ENCODE results near the gene SMG1.

The SMG1 gene

GRCh38 chr16:18953547-18953946 is 27.3 kb upstream of the SMG1 start:
- H4K20me1 ChIP-seq (ENCODE audit: insufficient read depth, low read length): no peaks in the 10 kb centered on the region
- H3K27ac ChIP-seq (ENCODE audit: low read length): no peak overlapping the region
- no peaks in the 10 kb centered on the region for H3K9me3 ChIP-seq (replicated peaks; ENCODE audit: insufficient read depth, low read length)
- DNase-seq: no peak
- no peak overlapping the region for H3K4me2 ChIP-seq (ENCODE audit: low read depth, low read length)
- no peaks in the 10 kb centered on the region for H3K27me3 ChIP-seq (replicated peaks; ENCODE audit: insufficient read depth, low read length)
- no peak for TF ChIP-seq EZH2phosphoT487 (IDR thresholded peaks at IDR 0.05; ENCODE audit: low read length)
- TF ChIP-seq EZH2 (optimal IDR thresholded peaks at IDR 0.05; ENCODE audit: low read depth, low read length): no peak
- no peak for TF ChIP-seq CTCF (IDR thresholded peaks at IDR 0.05; ENCODE audit: low read length)
- no peak overlapping the region for H3K4me3 ChIP-seq (ENCODE audit: low read length)
- no peak overlapping the region for H3K9ac ChIP-seq (ENCODE audit: low read length)
- no peaks in the 10 kb centered on the region for H3K36me3 ChIP-seq (replicated peaks; ENCODE audit: insufficient read depth, low read length)
- no peaks in the 10 kb centered on the region for H3K79me2 ChIP-seq (ENCODE audit: low read length)
- H2AFZ ChIP-seq (ENCODE audit: low read length): no peak overlapping the region
- no peaks in the 10 kb centered on the region for H3K9me2 ChIP-seq (replicated peaks; ENCODE audit: insufficient read depth, low read length)
- no peaks in the 10 kb centered on the region for H3F3A ChIP-seq (ENCODE audit: insufficient read depth, low read length)
- no peaks in the 10 kb centered on the region for H3K4me1 ChIP-seq (ENCODE audit: low read length)

- H3K36me3 ChIP-seq (replicated peaks; ENCODE audit: insufficient read depth, low read length): no peaks in the 10 kb centered on the region
- H3F3A ChIP-seq (ENCODE audit: insufficient read depth, low read length): no peaks in the 10 kb centered on the region
- H3K9ac ChIP-seq (ENCODE audit: low read length): no peak overlapping the region
- no peak for TF ChIP-seq EZH2 (optimal IDR thresholded peaks at IDR 0.05; ENCODE audit: low read depth, low read length)
- no peak for TF ChIP-seq CTCF (IDR thresholded peaks at IDR 0.05; ENCODE audit: low read length)
- TF ChIP-seq EZH2phosphoT487 (IDR thresholded peaks at IDR 0.05; ENCODE audit: low read length): no peak
- H3K27me3 ChIP-seq (replicated peaks; ENCODE audit: insufficient read depth, low read length): no peaks in the 10 kb centered on the region
- H3K79me2 ChIP-seq (ENCODE audit: low read length): no peaks in the 10 kb centered on the region
- no peak overlapping the region for H3K27ac ChIP-seq (ENCODE audit: low read length)
- no peaks in the 10 kb centered on the region for H3K9me3 ChIP-seq (replicated peaks; ENCODE audit: insufficient read depth, low read length)
- no peak for DNase-seq
- H3K4me1 ChIP-seq (ENCODE audit: low read length): no peaks in the 10 kb centered on the region
- H3K4me2 ChIP-seq (ENCODE audit: low read depth, low read length): no peak overlapping the region
- H4K20me1 ChIP-seq (ENCODE audit: insufficient read depth, low read length): no peaks in the 10 kb centered on the region
- no peak overlapping the region for H2AFZ ChIP-seq (ENCODE audit: low read length)
- no peak overlapping the region for H3K4me3 ChIP-seq (ENCODE audit: low read length)
- no peaks in the 10 kb centered on the region for H3K9me2 ChIP-seq (replicated peaks; ENCODE audit: insufficient read depth, low read length)
Observed at GRCh38 chr16:18950469-18951185, 24.4 kb upstream of the SMG1 start.

GRCh38 chr16:18948372-18949020 is 22.3 kb upstream of the SMG1 start:
- H3K79me2 ChIP-seq (ENCODE audit: low read length): no peaks in the 10 kb centered on the region
- H3F3A ChIP-seq (ENCODE audit: insufficient read depth, low read length): no peaks in the 10 kb centered on the region
- H2AFZ ChIP-seq (ENCODE audit: low read length): no peak overlapping the region
- TF ChIP-seq EZH2phosphoT487 (IDR thresholded peaks at IDR 0.05; ENCODE audit: low read length) (no peak), EZH2 (optimal IDR thresholded peaks at IDR 0.05; ENCODE audit: low read depth, low read length) (no peak), CTCF (IDR thresholded peaks at IDR 0.05; ENCODE audit: low read length) (no peak)
- H3K27me3 ChIP-seq (replicated peaks; ENCODE audit: insufficient read depth, low read length): no peaks in the 10 kb centered on the region
- no peaks in the 10 kb centered on the region for H4K20me1 ChIP-seq (ENCODE audit: insufficient read depth, low read length)
- H3K4me1 ChIP-seq (ENCODE audit: low read length): no peaks in the 10 kb centered on the region
- H3K4me2 ChIP-seq (ENCODE audit: low read depth, low read length): no peak overlapping the region
- no peaks in the 10 kb centered on the region for H3K9me2 ChIP-seq (replicated peaks; ENCODE audit: insufficient read depth, low read length)
- no peaks in the 10 kb centered on the region for H3K36me3 ChIP-seq (replicated peaks; ENCODE audit: insufficient read depth, low read length)
- no peak overlapping the region for H3K9ac ChIP-seq (ENCODE audit: low read length)
- no peaks in the 10 kb centered on the region for H3K9me3 ChIP-seq (replicated peaks; ENCODE audit: insufficient read depth, low read length)
- H3K27ac ChIP-seq (ENCODE audit: low read length): no peak overlapping the region
- no peak overlapping the region for H3K4me3 ChIP-seq (ENCODE audit: low read length)
- no peak for DNase-seq

All from MM.1S (cell line).